GM10248 (cell line): ENCODE data around the gene C1orf210.

Source experiments
- CTCF ChIA-PET: fragments of 300-600 bp; sonication (Branson Sonifier 250); formaldehyde crosslinking; extraction: SDS; loops from one replicate; lab custom pipeline; 2021; ENCODE audit warnings: antibody characterized with exemption; lab: Yijun Ruan, JAX
- POLR2A ChIA-PET: fragments of 350-650 bp; sonication (Branson Sonifier 250); formaldehyde crosslinking; extraction: SDS; loops from one replicate; lab custom pipeline; 2020; ENCODE audit warnings: antibody characterized with exemption; lab: Yijun Ruan, JAX
- DNase-seq: peaks from one replicate; pipeline ENCODE4 v3.0.0; 2012; ENCODE audit errors: extremely low spot score
- TF ChIP-seq, protein P1 (sequence below): IDR thresholded peaks from 2 replicates; pipeline ENCODE4 v1.5.1; 2012; ENCODE audit warnings: mild to moderate bottlenecking, low read depth; ENCODE audit errors: extremely low read depth, missing control alignments, control extremely low read depth

Gene C1orf210

DNA sequence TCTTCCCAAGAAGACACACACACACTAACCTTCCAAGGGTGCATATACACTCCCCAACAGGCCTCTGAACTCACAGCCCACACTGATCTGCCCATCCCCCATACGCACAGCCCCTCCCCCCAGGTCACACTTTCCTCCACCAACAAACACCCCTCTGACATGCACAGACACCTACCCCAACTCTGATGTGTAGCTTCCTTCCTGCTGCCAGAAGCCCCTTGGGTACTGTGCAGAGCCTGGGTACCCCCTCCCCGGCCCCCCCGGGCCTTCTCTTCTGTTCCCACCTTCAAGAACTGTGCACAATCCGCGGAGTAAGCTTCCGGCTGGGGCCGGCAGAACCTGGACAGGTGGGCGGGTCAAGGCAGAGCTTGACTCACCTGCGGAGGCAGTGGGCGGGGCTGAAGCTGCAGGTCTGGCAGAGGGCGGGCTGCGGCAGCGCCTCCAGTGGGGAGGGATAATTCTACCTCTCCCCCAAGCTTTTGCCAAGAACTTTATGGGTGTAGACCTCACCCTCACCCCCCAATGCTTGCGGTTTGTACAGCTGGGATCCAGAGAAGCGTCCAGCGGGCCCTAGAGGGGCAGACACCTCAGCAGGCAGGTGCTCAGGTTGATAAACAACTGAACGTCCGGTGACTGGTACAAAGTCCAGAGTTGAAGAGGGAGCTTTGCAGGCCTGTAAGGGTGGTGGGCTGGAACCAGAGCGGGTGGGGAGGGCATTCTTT is at the start of gene C1orf210:
C1orf210 (minus strand) TSS at position 313 of the 722 bp plus-strand sequence. CDS start 2,311 bp downstream, outside the sequence.
- TF ChIP-seq, protein P1, sequence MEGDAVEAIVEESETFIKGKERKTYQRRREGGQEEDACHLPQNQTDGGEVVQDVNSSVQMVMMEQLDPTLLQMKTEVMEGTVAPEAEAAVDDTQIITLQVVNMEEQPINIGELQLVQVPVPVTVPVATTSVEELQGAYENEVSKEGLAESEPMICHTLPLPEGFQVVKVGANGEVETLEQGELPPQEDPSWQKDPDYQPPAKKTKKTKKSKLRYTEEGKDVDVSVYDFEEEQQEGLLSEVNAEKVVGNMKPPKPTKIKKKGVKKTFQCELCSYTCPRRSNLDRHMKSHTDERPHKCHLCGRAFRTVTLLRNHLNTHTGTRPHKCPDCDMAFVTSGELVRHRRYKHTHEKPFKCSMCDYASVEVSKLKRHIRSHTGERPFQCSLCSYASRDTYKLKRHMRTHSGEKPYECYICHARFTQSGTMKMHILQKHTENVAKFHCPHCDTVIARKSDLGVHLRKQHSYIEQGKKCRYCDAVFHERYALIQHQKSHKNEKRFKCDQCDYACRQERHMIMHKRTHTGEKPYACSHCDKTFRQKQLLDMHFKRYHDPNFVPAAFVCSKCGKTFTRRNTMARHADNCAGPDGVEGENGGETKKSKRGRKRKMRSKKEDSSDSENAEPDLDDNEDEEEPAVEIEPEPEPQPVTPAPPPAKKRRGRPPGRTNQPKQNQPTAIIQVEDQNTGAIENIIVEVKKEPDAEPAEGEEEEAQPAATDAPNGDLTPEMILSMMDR, result no peak
- CTCF ChIA-PET, result interaction anchor here (1.3 kb wide), 2 partner anchors 9 to 10 kb away, joined by 3 to 4 read pairs; no protein-coding TSS in a partner anchor
- POLR2A ChIA-PET, result no interaction called here
- DNase-seq, result no peak

DNA sequence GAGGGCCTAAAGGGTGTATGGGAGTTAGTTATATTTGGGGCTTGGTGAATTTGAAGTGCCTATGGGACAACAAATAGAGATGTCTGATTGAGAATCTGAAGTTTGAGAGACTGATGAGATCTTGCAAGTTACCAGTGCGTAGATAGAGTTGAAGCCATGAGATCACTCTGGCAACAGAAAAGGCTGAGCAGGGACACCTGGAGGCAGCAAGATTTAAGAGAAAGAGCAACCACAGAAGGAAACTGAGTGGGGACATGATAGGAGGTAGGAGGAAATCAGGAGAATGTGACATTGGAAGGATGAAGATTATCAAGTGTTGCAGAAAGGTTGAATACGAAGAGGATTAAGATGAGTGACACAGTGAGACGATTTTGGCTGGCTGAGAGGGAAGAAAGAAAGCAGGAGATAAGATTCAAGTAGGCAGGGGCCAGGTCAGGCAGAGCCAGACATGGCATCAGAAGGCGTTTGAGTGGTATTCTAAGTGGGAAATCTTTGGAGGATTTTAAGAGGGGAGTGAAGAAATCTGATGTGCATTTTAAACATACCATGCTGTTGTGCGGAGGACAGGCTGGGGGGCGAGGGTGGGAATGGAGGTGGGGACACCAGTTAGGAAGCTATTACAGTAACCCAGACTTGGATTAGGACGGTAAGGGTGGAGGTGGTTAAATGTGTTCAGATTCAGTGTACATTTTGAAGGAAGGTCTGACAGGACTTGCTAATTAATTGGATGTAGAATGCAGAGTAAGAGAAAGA is 49.2 kb upstream of the C1orf210 start:
- POLR2A ChIA-PET, result no interaction called here
- TF ChIP-seq, protein P1, result no peak
- CTCF ChIA-PET, result no interaction called here

DNA sequence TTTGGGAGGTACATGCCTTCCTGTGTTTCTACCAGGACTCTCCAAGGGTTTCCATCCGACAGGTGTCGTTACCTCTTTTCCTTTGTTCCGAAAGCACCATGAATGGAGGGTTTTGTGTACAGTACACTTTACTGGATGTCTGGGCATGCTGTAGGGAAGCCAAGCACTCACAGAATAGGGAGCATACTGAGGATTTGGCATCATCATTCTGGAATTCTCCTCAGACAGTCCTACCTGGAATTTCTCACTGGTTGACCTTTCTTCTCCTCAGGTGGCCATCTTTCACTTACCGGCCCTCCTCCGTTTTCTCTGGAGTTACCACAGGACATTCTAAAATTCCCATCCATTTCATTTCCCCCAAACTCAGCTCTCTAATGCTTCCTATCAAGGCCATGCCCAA is 46.3 kb upstream of the C1orf210 start:
- TF ChIP-seq, protein P1, result no peak
- CTCF ChIA-PET, result interaction anchor here (0.7 kb wide), 1 partner anchor 105 kb away, joined by 3 read pairs; no protein-coding TSS in a partner anchor
- POLR2A ChIA-PET, result no interaction called here
- DNase-seq, result no peak

More for the DNA sequence above, 49.2 kb upstream of the C1orf210 start:
- DNase-seq, result no peak

DNA sequence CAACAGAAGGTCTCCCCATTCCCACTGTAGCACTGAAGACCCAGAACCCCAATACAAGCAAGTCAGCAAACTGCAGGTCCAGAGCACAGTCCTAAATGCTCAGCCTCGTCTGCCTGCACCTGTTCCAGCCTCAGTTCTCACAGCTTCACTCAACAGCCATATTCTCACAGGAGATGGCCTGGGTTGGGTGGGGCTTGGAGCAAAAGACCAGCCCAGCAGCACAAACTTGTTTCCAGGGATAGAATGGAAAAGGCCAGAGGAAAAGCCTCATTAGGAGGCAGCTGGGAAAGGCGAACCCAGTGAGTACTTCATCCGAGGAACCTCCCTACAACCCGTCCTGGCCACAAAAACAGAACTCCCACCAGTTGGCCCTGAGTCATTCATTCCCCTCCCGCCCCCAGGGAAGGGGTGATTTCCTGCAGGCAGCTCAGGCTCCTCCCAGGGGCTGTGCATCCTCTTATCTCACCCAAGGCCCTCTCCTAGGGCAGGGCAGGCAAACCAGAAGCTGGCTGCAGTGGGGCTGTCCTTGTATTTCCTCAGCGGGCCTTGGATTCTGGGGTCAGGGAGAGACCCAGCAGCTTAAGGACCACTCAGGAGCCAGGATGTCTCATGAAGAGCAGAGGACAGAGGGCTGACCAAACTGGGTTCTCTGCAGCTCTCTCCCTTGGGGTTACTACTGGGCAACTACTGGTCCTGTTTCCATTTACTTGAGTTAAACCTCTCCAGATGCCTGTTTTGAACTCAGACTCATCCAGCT is 44.8 kb upstream of the C1orf210 start:
- ChIA-PET POLR2A (interaction anchor here (0.6 kb wide), 1 partner anchor 40 kb away, joined by 7 read pairs; no protein-coding TSS in a partner anchor), CTCF (interaction anchor here (1.2 to 1.4 kb wide), 2 partner anchors 9 to 103 kb away, joined by 3 to 7 read pairs; no protein-coding TSS in a partner anchor)
- TF ChIP-seq, protein P1, result no peak
- DNase-seq, result peak; percentile 77

DNA sequence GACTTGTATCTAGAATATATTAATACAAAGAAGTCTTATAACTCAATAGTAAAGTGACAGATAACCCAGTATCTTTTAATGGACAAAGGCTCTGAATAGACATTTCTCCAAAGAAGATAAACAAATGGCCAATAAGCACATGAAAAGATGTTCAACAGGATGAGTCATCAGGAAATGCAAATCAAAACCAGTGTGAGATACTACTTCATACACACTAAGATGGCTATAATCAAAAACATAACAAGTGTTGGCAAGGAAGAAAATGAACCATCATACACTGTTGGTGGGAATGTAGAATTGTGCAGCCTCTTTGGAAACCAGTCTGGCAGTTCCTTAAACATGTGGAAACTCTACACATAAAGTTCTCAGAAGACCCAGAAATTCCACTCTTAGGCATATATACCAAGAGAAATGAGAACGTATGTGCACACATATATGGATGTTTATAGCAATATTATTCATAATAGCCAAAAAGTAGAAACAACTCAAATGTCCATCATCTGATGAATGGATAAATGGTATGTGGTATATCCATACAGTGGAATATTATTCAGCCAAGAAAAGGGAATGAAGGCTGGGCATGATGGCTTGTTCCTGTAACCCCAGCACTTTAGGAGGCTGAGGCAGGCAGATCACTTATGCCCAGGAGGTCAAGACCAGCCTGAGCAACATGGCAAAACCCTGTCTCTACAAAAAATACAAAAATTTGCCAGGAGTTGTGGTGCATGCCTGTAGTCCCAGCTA is 42.3 kb upstream of the C1orf210 start:
- DNase-seq, result no peak
- POLR2A ChIA-PET, result no interaction called here
- TF ChIP-seq, protein P1, result no peak
- CTCF ChIA-PET, result no interaction called here

DNA sequence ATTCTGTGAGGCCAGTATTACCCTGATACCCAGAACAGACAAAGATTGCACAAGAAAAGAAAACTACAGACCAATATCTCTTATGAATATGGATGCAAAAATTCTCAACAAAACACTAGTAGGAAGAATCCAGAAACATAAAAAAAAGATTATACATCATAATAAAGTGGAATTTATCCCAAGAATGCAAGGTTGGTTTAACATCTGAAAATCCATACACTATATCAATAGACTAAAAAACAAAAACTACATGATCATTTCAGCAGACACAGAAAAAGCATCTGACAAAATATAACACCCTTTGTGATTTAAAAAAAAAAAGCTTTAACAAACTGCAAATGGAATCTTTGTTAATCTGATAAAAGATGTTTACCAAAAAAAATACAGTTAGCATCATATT is 40.0 kb upstream of the C1orf210 start:
- TF ChIP-seq, protein P1, result no peak
- DNase-seq, result no peak
- ChIA-PET POLR2A (no interaction called here), CTCF (no interaction called here)
